HEK293 (cell line): ENCODE measurements around the gene FRAS1.

Experiments used
- ZNF121 ChIP-seq: fragments of 450-650 bp; formaldehyde crosslinking; IDR thresholded peaks from 2 replicates; pipeline ENCODE4 v1.5.1; 2016; ENCODE audit warnings: missing biosample characterization, missing genetic modification characterization
- ZNF274 ChIP-seq, 2 experiments: fragments of 200-500 bp in 1 of 2; fragments of 450-650 bp in 1 of 2; sonication (Bioruptor generic) in 1 of 2; formaldehyde crosslinking in 1 of 2; IDR thresholded peaks; 2 replicates each; pipeline versions ENCODE4 v1.5.1 to v1.6.1; 2014 to 2016; ENCODE audit warnings: borderline replicate concordance in 1 of 2, inconsistent platforms in 1 of 2, low read length in 1 of 2, missing biosample characterization in 1 of 2, missing genetic modification characterization in 1 of 2
- ZNF426 ChIP-seq: fragments of 450-650 bp; formaldehyde crosslinking; IDR thresholded peaks from 2 replicates; pipeline ENCODE4 v1.5.1; 2017; ENCODE audit warnings: missing biosample characterization, missing genetic modification characterization, mild to moderate bottlenecking, inconsistent platforms, moderate library complexity
- ZNF561 ChIP-seq: fragments of 450-650 bp; IDR thresholded peaks from 2 replicates; pipeline ENCODE4 v1.5.1; 2018; ENCODE audit warnings: missing biosample characterization, missing genetic modification characterization, borderline replicate concordance
- ZNF843 ChIP-seq: fragments of 450-650 bp; formaldehyde crosslinking; IDR thresholded peaks from 2 replicates; pipeline ENCODE4 v1.5.1; 2016; ENCODE audit warnings: missing biosample characterization, missing genetic modification characterization
- TF ChIP-seq, protein P1 (sequence below): fragments of 450-650 bp; IDR thresholded peaks from 2 replicates; pipeline ENCODE4 v1.5.1; 2018; ENCODE audit warnings: missing biosample characterization, mild to moderate bottlenecking, missing genetic modification characterization
- TF ChIP-seq, protein P2 (sequence below): fragments of 450-650 bp; formaldehyde crosslinking; IDR thresholded peaks from 2 replicates; pipeline ENCODE4 v1.5.1; 2016; ENCODE audit warnings: missing biosample characterization, missing genetic modification characterization
- TF ChIP-seq, protein P3 (sequence below): fragments of 450-650 bp; formaldehyde crosslinking; IDR thresholded peaks from 2 replicates; pipeline ENCODE4 v1.5.1; 2016; ENCODE audit warnings: missing biosample characterization, missing genetic modification characterization
- TF ChIP-seq, protein P4 (sequence below): fragments of 450-650 bp; formaldehyde crosslinking; IDR thresholded peaks from 2 replicates; pipeline ENCODE4 v1.5.1; 2016; ENCODE audit warnings: missing biosample characterization, missing genetic modification characterization
- TF ChIP-seq, protein P5 (sequence below): fragments of 450-650 bp; formaldehyde crosslinking; conservative IDR thresholded peaks from 2 replicates; pipeline ENCODE4 v1.5.1; 2016; ENCODE audit warnings: low read depth, missing biosample characterization, missing genetic modification characterization

DNA sequence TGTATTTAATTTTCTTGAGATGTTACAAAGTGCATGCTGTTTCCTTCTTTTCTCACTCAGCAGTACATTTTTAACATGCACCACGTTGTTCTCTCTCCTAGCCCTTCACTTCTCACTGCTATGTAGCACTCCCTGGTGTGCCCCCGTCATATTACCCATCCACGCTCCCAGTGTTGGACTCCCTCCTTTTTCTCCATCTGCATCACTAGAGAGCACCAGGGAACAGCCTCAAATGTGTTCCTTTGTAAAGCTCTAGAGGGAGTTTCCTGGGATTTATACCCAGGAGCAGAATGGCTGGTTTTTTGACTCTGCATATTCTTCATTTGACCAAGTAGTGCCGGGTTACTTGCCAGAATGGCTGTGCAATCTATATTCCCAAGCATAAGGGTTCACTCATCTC lies 254.2 kb downstream of the FRAS1 start:
- TF ChIP-seq, protein P1, sequence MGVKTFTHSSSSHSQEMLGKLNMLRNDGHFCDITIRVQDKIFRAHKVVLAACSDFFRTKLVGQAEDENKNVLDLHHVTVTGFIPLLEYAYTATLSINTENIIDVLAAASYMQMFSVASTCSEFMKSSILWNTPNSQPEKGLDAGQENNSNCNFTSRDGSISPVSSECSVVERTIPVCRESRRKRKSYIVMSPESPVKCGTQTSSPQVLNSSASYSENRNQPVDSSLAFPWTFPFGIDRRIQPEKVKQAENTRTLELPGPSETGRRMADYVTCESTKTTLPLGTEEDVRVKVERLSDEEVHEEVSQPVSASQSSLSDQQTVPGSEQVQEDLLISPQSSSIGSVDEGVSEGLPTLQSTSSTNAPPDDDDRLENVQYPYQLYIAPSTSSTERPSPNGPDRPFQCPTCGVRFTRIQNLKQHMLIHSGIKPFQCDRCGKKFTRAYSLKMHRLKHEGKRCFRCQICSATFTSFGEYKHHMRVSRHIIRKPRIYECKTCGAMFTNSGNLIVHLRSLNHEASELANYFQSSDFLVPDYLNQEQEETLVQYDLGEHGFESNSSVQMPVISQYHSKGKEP = no peak
- TF ChIP-seq ZNF843 (tag by site-specific recombination) (no peak), ZNF274 (IDR thresholded peaks at IDR 0.05; ENCODE audit: low read length) (no peak), ZNF274 (tag by site-specific recombination; IDR thresholded peaks at IDR 0.05; ENCODE audit: borderline replicate concordance) (no peak), ZNF561 (tag by site-specific recombination) (no peak), ZNF426 (tag by site-specific recombination) (no peak), ZNF121 (no peak)
- TF ChIP-seq, protein P2, sequence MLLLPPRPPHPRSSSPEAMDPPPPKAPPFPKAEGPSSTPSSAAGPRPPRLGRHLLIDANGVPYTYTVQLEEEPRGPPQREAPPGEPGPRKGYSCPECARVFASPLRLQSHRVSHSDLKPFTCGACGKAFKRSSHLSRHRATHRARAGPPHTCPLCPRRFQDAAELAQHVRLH (tag by site-specific recombination) = no peak
- TF ChIP-seq, protein P3, sequence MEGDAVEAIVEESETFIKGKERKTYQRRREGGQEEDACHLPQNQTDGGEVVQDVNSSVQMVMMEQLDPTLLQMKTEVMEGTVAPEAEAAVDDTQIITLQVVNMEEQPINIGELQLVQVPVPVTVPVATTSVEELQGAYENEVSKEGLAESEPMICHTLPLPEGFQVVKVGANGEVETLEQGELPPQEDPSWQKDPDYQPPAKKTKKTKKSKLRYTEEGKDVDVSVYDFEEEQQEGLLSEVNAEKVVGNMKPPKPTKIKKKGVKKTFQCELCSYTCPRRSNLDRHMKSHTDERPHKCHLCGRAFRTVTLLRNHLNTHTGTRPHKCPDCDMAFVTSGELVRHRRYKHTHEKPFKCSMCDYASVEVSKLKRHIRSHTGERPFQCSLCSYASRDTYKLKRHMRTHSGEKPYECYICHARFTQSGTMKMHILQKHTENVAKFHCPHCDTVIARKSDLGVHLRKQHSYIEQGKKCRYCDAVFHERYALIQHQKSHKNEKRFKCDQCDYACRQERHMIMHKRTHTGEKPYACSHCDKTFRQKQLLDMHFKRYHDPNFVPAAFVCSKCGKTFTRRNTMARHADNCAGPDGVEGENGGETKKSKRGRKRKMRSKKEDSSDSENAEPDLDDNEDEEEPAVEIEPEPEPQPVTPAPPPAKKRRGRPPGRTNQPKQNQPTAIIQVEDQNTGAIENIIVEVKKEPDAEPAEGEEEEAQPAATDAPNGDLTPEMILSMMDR (tag by site-specific recombination) = no peak
- TF ChIP-seq, protein P4, sequence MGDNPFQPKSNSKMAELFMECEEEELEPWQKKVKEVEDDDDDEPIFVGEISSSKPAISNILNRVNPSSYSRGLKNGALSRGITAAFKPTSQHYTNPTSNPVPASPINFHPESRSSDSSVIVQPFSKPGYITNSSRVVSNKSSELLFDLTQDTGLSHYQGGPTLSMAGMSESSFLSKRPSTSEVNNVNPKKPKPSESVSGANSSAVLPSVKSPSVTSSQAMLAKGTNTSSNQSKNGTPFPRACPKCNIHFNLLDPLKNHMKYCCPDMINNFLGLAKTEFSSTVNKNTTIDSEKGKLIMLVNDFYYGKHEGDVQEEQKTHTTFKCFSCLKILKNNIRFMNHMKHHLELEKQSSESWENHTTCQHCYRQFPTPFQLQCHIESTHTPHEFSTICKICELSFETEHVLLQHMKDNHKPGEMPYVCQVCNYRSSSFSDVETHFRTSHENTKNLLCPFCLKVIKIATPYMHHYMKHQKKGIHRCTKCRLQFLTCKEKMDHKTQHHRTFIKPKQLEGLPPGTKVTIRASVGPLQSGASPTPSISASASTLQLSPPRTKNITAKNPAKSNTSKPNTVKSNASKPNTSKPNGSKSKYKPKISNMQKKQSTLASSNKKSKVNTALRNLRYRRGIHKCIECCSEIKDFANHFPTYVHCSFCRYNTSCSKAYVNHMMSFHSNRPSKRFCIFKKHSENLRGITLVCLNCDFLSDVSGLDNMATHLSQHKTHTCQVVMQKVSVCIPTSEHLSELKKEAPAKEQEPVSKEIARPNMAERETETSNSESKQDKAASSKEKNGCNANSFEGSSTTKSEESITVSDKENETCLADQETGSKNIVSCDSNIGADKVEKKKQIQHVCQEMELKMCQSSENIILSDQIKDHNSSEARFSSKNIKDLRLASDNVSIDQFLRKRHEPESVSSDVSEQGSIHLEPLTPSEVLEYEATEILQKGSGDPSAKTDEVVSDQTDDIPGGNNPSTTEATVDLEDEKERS (tag by site-specific recombination) = no peak
- TF ChIP-seq, protein P5, sequence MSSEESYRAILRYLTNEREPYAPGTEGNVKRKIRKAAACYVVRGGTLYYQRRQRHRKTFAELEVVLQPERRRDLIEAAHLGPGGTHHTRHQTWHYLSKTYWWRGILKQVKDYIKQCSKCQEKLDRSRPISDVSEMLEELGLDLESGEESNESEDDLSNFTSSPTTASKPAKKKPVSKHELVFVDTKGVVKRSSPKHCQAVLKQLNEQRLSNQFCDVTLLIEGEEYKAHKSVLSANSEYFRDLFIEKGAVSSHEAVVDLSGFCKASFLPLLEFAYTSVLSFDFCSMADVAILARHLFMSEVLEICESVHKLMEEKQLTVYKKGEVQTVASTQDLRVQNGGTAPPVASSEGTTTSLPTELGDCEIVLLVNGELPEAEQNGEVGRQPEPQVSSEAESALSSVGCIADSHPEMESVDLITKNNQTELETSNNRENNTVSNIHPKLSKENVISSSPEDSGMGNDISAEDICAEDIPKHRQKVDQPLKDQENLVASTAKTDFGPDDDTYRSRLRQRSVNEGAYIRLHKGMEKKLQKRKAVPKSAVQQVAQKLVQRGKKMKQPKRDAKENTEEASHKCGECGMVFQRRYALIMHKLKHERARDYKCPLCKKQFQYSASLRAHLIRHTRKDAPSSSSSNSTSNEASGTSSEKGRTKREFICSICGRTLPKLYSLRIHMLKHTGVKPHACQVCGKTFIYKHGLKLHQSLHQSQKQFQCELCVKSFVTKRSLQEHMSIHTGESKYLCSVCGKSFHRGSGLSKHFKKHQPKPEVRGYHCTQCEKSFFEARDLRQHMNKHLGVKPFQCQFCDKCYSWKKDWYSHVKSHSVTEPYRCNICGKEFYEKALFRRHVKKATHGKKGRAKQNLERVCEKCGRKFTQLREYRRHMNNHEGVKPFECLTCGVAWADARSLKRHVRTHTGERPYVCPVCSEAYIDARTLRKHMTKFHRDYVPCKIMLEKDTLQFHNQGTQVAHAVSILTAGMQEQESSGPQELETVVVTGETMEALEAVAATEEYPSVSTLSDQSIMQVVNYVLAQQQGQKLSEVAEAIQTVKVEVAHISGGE (tag by site-specific recombination) = no peak
